ENCODE data around the gene ARL2.

Gene ARL2

DNA sequence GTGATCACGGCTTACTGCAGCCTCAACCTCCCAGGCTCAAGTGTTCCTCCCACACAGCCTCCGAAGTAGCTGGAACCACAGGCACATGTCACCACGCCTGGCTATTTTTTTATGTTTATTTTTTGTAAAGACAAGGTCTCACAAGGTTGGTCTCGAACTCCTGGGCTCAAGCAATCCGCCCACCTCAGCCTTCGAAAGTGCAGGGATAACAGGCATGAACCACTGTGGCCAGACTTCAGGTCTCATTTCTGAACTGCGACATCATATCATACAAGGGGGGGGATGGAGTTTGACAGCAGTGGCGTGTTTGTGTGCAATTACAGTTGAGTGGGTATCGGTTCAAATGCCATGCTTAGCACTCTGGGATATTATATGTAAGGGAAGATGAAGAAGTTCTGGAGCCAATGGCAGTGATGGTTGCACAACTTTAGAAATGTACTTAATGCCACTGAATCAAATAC lies 37.5 kb downstream of the ARL2 start:
- no peak for DNase-seq

DNA sequence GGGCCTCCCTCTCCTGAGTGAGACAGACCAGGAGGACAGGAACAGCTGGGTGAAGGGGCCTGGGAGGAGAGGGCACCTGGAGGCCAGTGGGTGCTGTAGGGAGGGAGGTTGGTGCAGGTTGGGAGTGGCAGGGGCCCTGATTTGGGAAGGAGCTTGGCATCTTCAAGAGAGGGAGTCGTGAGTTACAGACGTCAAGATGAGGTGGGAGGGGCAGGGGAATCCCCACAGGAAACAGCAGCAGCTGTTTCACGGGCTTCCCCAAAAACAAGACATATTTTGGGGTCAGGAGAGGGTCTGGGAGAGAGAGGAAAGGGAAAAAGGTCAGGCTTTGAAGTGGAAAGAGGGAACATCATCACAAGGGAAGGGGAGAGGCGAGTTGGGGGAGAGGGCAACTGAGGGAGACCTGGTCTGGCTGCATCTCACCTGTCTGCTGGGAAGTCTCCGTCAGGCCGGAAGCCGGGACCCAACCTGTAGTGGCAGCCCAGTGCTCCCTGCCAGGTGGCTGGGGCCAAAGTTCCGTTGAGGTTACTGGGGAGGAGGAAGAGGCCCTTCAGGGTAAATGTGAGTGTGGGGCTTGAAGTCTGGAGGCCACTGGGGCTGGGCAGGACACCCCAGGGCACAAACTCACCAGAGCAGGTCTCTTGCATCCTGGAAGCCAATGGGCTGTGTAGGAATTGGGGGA lies 40.0 kb downstream of the ARL2 start:
- DNase-seq = no peak

DNA sequence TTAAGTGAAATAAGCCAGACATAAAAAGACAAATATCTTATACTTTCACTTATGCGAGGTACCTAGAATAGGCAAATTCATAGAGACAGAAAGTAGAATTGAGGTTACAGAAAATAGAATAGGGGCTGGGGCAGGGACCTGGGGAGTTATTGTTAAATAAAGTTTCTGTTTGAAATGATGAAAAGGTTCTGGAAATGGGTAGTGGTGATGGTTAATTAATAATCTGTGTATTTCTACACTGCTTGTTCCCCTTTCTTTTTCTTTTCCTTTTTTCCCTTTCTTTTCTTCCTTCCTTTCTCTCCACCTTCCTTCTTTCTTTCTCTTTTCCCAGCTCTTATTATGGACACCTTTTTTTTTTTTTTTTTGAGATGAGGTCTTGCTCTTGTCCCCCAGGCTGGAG lies 41.6 kb downstream of the ARL2 start:
- DNase-seq = no peak

DNA sequence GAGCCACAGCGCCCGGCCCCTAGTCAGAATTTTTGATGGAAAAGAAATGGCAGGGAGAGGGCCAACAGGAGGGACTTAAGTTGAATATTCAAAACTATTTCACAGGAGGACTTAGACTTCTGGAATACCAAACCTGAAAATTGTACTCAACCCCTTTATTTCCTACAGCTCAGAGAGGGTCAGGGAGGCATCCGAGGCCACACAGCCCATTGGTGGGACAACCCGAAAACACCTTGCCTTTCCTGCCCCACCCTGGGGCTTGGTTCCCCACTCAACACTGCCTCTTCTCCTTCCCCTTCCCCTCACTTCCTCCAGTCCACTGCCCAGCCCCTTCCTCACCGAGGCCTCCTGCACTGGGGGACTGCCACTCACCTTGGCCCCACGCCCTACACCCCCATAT lies 43.0 kb downstream of the ARL2 start:
- no peak for DNase-seq

DNA sequence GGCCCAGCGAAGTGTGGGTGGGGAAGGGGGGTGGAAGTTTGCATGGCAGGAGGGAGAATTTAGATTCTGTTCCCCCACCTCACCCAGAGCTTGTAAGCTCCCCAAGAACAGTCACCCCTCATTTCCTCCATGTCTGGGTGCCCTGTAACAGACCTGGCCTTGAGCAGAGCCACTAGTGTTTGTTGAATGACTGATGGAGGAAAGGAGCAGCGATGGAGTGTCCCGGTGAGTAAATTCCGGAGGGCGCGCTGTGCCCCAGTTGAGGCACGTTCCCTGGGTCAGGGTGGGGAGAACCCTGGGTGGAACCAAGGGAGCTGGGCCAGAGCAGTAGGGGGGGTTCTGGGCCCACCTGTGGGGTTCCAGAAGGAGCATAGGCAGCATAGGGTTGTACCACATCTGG lies 43.6 kb downstream of the ARL2 start:
- no peak for DNase-seq

DNA sequence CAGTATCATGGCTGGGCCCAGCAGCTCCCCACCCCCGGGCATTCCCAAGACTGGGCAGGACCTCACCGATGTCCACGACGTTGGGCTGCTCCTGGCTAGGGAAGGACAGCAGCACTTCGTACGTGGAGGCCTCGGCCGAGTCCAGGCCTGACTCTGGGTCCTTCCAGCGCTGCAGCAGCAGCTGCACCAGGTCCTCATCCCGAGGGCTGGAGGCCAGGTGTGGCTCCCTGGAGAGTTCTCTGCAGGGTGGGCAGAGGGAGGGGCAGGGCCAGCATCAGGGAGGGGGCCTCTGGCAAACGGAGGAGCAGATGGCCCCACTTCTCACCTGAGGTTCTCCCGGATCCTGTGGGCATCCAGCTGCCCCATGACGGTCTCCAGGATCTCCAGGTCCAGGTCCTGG lies 44.1 kb downstream of the ARL2 start:
- DNase-seq = peak; percentile 24

DNA sequence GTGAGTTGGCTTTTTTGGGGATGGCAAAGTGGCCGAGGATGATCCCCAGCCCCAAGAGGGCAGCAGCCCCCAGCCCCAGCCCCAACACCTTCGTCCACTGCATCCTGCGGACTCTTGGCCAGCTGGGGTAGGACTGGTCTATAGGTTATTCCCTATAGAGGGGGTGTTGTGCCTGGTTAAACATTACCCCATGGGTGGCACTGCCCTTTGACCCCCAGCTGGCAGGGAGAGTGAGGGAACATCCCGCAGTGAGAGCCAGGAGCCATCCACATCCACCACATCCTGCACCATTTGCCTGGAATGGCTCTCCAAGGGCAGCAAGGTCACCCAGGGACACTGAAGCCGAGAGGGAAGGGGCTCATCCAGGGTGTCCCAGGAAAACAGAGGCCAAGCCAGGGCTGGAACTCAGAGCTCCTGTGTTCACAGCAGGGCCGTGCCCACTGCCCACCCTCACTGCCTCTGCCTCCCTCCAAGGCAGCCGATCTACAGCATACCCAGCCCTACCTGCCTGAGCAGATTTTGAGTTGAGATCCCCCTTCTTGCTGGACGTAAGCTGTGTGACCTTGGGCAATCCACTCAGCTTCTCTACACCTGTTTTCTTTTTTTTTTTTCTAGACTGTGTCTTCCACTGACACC lies 44.6 kb downstream of the ARL2 start, which contains the start of gene NAALADL1:
Gene NAALADL1, minus strand, starts transcription at position 135 of the 636 bp plus-strand sequence. Its CDS starts 32 bp downstream, at position 103.
- DNase-seq = no peak

DNA sequence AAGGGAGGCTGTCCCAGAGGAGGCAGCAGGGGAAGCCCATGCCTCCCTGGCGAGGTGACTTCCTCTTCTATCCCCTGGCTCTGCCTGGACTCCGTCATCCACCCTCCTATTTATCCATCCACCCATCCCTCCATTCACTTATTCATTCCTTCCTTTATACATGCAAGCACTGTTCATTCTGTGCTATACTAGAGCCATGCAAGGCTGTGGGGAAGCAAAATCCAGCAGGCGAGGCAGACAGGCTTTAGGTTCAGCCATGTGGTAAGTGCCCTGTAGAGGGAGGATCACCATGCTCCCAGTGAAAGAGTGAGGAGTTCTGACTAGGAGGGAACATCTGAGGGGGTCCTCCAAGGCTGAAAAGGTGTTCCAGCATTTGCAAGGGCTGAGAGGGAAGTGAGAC lies 45.6 kb downstream of the ARL2 start:
- no peak for DNase-seq

DNA sequence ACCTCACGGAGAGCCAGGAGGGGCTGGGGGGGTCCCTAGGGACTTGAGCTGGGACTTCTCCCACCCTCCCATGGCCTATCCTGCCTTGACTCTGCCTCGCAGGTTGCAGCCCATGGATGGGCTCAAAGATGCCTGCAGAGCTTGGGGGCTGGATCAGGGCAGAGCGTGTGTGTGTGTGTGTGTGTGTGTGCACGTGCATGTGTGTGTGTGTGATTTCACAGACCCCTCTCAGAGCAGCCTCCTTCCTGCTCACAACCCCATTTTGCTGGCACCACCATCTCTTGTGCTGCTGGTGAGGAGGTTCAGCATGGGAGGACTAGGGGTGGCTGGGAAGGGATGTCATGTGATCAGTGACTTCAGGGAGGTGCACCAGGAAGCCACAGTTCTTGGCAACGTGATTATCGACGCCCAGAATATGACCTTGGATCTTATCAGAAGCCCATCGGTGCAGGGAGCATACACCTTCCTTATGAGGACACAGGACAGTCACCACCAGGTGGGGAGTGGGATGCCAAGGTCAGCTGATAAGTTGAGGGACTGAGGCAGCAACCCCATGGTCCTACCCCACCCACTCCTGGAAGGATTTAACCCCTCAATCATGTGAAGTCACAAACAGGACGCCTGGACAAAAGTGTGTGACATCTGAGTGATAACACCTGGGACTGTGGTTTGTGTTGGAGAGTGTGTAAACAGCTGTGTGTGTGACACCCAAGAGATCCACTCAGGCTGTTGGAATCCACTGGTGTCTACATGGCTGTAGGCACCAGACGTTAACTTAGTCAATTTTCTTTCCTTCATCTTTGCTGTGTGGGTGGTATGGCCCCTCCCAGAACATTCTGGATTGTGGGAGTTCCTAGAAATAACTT lies 46.2 kb downstream of the ARL2 start:
- no peak for DNase-seq

DNA sequence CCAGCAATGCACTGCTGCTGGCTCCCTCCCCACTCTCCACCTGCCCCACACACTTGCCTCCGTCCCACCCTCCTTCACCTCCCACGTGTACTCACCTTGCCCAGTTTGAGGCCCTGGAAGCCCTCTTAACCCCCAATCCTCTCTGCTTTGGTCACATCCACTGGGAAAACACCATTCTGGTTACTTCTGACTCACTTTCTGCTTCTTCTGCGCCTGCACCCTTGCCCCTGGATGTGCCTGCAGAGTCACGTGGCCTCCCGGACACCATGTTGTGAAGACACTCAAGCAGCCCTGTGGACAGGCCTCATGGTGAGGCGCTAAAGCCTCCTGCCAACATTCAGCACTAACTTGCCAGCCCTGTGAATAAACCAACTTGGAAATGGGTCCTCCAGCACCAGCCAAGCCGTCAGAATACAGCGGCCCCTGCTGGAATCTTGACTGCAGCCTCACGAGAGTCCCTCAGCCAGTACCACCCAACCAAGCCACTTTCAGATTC lies 47.0 kb downstream of the ARL2 start:
- DNase-seq = no peak

DNA sequence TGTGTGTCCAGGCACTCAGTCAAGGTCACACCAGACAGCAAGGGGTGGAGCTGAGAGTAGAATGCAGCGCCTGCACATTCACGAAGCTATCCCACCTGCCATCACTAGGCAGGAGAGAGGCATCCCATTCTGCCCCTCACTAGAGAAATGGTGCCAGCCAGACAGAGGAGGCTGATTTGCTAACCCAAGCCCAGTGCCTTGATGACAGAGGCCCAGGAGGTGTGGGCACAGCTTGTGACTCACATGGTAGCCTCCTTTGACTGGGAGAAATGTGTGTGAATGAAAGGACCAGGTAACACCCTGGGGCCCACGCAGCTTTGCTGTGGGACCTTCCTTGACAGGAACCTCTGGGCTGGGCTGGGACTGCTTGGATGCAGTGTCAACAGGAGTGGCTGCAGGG lies 49.6 kb downstream of the ARL2 start:
- DNase-seq = no peak

DNA sequence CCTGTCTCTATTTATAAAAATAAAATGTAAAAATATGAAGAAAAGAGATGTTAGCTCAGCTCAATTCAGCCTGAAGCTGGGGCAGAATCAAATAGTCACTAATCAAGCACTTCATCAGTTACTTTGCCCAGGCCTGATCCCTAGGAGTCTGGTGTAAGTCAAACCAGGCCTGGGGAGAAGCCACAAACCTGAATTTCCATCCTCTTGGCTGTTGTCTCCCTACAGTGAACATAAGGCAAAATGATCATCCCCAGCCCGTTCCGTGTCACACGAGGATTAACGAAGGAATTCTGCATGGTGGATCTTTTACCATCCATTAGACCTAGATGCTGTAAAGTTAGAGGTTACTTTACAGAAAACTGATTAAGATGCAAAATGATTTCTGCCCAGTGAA lies 50.9 kb downstream of the ARL2 start:
- DNase-seq = no peak

DNA sequence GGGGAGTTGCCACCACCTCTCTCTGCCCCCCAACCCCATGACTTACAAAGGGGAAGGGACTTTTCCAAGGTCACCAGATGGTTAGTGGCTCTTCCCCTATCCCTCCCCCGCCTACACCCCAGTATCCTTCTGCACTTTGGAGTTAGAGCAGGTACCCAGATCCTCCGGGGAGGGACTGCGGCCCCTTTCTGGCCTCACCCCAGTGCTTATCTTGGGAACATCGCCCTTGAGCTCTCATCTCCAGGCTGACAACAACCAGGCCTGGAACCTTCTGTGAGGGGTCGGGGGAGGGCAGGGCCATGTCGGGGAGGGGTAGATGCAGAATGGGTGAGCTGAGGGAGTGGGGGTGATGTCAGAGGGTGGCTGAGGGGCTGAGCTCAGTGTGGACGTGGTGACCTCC lies 51.9 kb downstream of the ARL2 start:
- DNase-seq = no peak

DNA sequence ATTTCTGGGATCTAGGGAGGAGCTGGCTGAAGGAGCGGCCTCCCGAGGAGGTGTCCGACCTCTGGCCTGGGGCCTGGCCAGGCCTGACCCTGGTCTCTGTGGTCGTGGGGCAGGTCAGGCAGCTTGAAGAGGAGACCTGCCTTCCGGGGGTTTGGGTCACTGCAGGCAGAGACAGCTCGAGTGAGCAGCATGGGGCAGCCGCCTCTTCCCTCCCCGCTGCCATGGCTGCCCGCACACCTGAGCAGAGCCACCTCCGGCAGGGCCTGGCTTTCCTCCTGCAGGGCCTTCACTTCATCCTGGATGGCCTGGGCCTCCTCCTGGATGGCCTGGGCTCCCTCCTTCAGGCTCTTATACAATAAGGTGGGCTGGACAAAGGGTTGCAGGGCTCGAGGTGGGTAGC lies 52.4 kb downstream of the ARL2 start:
- no peak for DNase-seq

DNA sequence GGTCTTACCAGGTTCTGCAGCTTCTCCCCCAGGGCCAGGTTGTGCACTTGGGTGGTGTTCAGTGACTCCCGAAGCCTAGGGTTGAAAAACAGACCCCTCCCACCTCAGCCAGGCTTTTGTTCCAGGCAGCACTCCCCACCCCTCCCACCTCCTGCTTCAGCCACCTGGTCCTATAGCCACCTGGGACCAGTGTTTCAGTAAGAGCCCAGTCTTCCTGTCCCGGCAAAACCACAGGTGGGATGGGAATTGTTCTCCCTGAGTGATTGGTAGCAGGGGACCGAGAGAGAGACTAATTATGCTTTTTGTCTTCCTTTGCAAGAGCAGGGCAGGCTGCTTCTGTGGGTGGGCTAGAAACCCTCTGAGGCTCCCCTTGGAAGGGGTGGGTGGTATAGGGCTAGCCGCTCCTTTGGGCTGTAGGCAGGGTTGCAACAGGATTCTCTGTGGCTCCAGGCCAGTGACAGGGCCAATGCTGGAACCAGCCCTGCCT lies 52.9 kb downstream of the ARL2 start:
- DNase-seq = peak; percentile 97

DNA sequence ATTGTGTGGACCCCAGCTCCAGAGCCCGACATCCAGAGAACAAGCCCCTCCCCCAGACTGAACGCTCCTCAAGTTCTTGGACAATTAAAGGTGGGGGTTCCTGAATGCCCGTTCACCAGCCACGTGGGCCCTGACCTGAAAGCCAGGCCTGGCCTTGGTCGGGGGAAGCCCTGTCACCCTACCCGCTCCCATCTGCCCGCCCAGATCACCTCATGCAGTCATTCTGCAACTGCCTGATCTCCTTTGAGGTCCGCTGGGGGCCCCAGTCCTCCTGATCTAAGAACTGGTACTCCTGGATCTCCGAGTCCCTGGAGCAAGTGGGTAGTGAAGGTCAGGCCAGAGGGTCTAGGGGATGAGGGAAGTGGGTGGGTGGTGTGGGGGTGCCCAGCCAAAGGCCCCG lies 53.5 kb downstream of the ARL2 start:
- DNase-seq = no peak

DNA sequence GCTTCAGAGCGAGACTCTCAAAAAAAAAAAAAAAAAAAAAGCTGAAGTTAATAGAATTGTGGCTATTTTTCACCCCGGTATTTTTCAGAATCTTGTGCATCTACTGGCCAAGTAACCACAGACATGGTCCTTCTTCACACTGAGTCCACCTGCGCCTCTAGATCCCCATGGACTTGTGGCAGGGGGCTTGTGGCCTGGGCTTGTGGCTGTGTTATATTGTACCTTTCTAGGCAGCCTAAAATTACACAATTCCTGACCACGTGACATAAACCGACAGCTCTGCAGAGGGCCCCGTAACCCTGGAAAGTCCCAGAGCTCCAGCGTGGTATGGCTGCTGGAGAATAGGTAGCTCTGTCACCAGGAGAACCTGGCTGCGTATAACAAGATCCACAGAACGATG lies 55.3 kb downstream of the ARL2 start:
- DNase-seq = no peak

All from NCI-H2171 treated with DMSO at 0.1 percent for 48 hours (cell line).